HG02763 (cell line): ENCODE data around the gene RADIL.

ENCODE experiments used
- ATAC-seq: cut with Tn5 transposase; IDR thresholded peaks from one replicate; pipeline ENCODE4 v1.9.1; 2021; ENCODE audit warnings: mild to moderate bottlenecking, moderate library complexity; ENCODE audit not compliant: unreplicated experiment

Gene RADIL

DNA sequence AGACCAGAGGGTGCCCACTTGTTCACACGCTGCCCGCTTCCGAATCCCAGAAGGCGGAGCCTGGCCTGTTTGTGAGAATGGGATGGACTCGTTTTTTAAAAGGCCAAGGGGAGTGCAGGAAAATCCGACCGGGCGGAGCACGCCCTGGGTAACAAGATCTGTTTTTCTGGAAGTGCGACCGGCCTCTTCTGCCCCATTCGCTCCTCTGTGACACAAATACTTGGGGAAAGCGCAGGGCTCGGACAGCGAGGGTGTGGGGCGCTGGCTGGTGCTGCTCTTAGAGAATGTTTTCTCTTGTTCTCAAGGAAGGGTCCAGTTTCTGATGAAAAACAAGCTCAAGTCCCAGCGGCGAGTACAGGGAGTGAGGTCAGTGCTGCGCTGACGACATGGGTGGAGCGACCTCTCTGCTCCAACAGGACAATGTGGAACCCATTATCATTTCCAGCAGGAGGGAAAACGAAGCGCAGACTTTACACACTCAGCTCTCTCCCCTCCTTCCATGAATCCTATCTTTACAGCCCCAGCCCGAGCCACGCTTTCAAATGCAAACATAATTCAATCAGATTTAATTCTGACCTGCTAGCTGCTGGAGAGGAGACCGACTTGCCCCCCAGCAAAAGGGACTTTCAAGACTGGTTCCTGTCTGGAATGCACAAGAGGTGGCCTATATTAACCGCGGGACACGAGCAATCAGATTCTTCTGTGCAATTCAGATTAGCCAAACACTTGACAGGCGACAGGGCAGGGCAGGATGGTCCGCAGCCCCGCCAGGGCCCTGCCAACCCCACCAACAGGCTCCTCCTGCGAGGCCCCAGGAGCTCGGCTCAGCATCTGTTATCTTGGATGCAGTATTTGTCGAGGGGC is 1.1 kb downstream of the RADIL start:
- ATAC-seq: no peak

DNA sequence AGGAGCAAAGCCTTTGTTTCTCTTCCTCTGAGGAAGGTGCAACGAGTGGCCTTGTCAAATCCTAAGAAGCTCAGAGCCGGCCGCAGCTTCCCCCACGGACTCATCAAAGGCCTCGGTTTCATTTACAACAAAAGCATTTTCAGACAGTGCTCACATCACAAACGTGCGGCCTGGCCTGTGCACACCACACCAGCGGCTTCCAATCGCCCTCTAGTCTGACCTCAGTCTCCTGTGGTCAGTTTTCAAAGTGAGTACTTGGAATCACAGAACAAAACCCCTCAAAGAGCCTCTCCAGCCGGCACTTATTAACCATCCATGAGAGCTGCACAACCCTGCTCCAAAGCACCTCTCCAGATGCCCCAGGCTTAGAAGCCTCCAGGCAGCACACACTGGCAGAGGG is 3.3 kb downstream of the RADIL start:
- ATAC-seq: no peak

DNA sequence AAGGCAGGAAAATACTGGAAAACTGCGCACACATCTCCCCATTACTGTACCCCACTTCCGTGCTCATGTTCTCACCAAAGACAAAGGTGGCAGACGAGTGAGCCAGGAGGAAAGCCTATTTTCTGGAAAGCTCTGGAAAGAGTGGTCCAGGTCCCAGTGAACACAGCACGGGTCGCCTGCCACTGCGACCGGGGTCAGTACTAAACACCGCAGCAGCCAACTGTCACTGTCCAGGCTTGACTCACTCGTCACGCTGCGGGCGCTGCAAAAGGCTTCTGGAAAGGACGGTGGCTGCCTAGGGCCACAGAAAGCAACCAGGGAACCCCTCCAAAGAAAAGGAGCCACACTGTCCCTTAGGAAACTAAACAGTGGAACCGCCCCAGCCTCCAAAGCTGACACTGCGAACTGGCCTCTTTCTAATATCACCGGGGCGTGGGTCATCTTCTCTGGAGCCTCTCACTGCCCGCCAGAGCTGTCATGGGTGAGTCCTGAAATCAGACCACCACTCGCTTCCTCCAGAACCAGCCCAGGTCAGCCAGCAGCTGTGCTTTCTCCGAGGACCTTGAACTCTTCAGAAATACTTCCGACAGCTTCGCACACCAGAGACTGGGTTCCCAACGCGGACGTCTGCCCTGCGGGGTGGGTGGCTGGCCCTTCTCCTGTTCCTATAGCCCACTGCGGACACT is 4.0 kb downstream of the RADIL start:
- ATAC-seq: no peak

DNA sequence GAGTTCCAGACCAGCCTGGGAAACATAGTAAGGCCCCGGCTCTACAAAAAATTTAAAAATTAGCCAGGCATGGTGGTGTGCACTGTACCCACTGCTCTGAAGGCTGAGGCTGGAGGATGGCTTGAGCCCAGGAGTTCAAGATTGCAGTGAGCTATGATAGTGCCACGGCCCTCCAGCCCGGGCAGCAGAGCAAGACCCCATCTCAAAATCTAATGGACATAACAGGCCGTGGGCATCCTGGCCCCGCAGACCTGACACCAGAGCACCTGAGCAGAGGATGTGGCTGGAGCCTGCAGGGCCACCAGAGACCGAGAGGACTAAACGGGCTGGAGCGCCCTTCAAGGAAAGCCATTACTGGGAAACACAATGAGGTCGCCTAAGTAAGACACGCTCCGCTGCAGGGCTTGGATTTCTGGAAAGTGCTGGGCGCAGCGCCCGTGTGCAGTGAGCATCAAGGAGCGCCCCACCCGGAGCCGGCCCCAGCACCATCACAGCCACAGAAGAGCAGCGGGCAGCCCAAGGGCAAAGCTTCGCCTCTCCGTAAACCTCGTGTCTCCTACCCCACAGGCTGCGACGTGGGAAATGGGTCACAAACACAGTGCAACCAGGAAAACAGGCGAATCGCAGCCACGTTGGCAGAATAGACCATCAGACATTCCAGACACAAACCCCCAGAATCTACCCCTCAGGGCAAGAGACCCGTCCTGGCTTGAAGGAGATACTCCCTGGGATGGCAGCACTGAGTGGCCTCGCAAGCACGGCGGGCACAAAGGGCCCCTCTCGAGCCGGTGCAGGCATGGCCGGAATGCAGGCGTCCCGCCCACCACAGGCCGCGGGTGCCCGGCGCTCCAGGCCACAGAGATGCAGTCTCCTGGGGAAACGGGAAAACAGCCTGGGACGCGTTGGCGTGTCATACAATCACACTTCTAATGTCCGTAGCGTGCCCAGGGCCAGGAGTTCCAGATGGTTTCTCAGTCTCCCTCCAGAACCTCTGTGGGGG is 4.9 kb downstream of the RADIL start:
- no peak for ATAC-seq

DNA sequence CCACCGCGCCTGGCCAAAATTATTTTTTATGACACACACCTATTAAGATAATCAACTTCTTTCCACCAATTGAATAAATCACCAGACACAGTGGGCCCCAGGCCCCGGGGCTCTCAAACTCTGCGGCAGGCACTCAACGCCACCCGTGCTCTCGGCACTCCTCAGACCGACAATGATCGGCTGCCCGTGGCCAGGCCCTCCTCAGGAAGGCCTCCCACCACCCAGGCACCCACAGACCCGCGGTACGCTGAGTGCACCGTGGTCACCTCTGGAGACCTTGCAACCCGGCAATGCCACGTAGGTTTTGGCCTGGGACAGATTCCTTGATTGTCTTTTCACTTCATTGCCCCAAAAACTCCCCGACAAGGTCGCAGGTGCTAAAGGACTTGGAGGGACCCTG is 6.9 kb downstream of the RADIL start:
- no peak for ATAC-seq

DNA sequence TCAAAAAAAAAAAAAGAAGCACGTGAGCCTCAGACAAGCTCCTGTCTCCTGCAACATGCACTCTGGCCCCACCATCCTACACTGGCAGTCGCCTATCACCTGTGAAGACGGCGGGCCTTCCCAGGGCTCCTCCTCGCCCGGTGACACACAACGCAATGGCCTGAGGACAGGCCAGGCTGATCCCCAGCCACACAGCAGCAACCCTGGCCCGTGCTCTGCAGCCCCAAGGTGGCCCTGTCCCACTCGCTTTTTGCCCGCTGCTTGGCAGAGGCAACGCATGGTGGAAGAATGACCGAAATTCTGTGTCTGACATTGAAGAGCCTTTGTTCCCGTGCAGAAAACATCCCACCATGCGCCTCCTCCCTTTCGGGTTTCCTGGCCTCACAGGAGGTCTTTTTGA is 8.1 kb downstream of the RADIL start:
- no peak for ATAC-seq

DNA sequence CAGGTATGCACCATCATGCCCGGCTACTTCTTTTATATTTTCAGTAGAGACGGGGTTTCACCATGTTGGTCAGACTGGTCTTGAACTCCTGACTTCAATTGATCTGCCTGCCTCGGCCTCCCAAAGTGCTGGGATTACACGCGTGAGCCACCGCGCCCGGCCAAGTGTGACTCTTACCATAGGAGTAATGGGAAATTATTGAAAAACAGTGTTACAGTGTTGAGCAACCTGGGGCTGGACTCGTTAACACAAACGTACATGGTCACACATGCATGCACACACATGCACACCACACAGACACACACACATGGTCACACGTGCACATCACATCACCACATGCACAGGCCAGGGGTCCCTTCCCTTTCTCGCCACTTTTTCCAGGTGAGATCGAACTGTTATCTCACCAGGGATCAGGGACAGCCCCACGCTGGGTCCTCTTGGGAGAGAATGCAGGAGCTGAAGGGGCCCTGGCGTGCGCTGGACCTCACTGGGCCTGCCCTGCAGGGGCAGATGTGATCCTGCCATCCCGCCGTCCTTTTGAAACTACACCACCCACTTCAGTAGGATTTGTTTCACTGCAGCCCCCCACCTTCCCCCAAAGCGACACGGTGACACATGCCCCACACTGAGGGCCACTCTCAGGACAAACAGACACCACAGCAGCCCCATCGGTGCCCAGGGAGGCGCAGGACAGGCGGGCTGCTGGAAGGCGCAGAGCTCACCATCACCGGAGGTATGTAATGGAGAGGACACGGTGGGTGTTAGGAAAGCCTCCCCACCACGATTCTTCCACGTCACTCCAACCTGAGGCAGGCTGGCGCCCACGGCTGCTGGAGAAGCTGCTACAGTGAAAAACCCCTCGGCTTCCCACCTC is 10.2 kb downstream of the RADIL start:
- no peak for ATAC-seq

DNA sequence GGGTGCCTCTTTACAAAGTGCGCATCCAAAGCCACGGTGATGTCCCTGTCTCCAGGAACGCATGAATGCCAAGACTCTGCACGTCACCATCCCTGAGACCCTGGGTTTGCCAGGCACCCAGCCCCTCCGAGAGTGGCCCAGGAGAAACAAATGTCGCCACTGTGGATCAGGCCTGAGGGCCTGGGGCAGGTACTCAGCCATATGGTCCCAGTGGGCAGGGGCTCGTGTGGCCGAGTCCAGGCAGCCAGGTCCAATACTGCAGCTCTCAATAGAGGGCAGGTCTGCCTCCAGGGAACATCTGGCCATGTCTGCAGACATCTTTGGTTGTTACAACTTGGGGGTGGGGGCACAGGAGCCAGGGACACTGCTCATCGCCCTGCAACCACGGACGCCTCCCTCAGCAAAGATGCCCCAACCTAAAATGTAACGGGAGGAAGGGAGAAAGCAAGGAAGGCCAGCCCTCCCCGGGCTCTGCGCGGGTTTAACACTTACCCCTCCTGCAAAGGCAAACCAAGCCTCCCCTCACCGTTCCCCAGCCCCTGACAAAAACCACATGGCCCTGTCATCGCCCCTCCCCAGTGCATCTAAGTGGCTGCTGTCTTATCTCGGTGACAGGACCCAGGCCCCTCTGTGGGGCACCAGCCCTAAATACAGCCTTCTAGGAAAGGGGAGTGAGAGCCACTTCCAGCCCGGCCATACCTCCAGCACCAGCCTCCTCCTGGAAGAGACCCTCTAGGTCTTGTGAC is 11.4 kb downstream of the RADIL start:
- no peak for ATAC-seq

DNA sequence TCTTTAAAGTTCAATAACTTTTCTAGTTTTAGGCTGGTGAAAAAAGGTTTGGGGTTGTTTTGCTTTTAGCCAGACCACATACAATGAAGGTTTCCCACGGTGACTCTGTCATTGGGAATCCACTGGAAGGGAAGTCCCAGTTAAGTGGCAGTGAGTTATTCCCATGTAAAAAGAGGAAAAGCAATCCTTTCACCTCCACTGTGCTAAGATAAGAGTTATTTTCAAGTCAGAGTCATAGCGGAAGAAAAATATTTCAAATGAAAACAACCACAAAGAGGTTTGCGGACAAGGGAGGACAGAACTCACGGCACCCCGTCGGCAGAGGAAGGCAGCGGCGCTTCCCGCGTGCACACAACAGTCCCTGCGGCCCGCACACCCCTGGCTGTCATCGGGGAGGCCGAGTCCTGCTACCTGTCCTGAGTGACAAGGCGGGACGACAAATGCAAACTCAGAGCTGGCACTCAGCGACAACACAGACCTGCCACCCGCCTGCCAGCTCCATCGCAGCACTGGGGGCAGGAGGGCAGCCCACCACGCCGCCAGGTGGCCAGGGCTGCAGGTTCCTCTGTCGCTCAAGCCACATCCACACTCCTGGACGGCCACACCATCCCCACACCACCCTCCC is 12.3 kb downstream of the RADIL start:
- ATAC-seq: no peak

DNA sequence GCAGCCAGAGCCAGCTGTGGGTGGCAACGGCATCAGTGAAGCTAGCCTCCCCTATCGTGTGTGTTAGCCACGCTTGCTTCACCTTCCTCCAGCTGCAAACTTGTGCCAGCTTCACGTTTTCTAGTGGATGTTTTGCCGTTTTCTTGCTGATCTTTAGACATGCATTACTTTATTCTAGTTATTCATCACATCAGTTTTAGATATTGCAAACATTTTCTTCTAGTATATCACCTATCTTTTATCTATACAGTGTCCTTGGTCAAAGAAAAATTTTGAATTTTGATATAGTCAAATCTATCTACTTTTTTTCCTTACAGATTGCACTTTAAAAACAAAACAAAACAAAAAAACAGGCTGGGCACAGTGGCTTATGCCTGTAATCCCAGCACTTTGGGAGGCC is 15.0 kb downstream of the RADIL start:
- no peak for ATAC-seq

DNA sequence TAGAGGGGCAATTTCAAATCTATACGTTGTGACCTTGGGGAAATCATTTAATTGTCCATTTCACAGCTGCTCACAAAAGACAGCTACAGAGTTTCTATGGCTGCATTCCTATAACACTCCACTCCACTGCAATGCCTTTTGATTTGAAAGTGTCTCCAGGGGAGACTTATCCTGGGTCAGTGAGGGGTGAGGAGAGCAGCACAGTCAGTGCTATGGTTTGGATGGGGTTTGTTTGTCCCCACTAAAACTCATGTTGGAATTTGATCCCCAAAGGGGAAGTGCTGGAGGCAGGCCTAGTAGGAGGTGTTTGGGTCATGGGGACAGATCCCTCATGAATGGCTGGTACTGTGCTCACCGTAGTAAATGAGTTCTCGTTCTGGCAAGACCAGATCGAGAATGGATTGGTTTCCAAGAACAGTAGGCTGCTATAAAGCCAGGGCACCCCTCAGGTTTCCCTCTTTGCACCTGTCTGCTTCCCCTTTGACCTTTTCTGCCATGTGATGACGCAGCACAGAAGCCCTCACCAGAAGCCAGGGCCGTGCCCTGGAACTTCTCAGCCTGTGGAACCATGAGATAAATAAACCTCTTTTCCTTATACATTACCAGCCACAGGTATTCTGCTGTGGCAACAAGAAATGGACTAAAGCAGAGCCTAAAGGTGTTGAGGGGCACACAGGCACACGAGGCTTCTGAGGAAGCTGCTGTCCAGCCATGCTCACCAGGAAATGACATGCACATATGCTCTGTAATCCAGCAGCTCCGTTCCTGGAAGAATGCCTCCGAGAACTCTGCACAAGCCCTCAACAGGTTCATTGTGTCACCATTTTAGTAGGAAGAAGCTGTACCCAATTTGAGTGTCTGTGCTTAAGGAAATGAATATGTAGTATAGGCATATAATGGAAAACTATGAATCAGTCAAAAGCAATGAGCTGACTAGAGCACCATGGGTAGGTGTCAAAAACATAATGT is 16.7 kb downstream of the RADIL start:
- no peak for ATAC-seq

DNA sequence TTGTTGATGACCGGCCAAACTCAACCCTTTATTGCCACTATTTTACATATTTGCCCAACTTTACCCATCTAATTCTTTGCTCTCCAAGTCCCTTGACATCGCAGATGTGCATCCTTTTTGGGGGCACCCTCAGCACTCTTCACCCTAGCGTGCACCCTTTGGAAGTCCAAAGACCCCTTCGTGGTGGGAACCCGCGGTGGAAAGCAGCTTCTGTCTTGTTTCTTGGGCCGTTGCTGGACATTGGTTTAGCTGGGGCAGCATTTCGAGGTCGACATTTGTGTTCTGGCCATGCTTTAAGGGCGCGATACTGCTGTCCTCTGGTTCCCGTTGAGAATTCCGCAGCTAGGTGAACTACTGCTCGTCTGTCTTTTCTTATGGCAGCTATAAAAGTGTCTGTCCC is 21.4 kb downstream of the RADIL start:
- ATAC-seq: no peak

DNA sequence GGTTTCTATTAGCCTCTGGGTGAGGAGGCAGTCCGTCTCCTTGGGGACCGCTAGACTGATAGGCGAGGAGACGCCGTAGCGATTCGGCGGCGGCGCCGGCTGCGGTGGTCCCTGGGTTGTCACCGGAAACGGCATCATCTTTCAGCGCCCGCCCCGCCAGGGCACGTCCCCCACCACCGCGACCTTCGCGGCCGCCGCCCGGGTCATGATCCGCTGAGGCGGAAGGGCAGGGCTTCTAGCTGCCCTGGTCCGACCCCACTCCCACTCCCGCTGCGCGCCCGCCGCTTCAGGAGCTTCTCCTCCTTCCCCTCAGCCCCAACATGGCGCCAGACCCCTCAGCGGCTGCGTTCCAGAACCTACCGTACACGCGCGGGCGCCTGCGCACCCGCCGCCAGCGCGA is 21.8 kb downstream of the RADIL start, which contains the start of gene PAPOLB:
Gene PAPOLB (minus strand): TSS at position 358 of the 400 bp plus-strand sequence. CDS start 220 bp downstream, at position 138.
- ATAC-seq: no peak

DNA sequence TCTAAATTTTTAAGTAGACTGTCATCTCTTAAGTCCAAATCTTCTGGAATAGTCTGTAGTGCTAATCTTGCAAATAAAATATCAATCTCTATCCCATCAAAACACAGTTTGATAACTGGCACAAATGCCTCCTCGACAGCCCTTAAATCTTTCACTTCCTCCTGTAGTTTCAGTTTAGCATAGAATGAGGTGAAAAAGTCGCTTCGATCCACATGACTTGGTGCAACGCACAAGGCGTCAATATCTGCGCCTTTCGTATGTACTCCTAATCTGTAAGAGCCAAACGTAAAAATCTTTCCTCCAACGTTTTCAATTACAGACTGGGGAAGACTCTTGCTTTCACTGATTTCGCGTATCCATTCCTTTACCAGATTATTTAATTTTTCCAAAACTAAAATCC is 22.3 kb downstream of the RADIL start:
- ATAC-seq: no peak

DNA sequence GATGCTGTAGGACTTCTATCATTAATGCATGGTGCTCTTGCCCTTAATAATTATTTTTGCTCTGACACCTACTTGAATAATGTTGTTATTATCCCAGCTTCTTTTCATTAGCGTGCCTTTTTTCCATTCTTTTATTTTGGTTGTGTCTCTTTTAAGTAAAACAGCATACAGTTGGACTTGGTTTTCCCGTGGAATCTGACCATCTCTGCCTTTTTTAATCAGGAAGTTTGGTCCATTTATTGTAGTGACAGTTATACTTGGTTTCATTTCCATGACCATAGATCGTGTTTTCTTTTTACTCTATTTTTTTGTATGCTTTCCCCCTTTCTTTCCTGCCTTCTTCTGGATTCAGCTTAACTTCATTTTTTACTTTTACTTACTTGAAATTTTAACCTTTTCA is 26.3 kb downstream of the RADIL start:
- no peak for ATAC-seq

DNA sequence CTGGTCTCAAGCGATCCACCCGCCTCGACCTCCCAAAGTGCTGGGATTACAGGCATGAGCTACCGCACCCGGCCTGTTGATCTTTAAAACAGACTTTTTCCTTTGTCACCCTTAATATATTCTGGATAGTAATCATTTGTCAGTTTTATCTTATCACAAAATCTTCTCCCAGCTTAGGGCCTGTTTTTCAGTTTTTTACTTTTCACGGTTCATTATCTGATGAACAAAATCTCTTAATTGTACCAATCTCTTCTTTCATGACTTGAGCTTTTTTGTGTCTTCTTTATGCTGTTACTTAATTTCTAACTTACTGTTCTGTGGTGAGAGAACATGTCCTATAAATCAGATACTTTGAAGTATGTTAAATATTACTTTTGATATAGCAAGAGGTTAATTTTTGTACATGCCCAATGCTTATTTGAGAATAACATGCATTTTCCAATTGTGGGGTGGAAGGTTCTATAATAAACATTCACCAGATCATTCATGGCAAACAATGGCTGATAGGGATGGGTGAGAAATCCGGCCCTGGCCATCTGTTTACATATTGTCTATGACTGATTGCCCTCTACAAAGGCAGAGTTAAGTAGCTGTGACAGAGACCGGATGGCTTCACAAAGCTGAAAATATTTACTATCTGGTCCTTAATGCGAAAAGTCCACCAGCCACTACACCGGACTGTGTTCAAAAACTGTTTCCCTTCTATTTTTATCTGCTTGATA is 27.0 kb downstream of the RADIL start:
- ATAC-seq: no peak

DNA sequence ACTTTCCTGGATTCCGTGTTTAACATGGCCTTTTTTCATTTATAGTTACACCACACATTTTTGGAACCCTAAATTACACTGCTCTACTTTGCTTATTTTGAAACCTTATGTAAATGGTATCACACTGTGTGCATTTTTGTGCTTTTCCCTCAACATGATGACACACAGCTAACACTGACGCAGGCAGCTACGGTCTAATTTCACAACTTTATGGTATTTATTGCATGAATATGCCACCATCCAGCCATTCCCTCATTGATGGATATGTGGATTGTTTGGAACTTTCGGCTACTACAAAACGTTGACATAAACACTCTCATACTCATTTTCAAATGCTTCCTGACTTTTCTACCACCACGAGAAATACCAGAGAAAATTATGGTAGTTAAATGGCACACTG is 28.6 kb downstream of the RADIL start:
- no peak for ATAC-seq
